Fibroblast of mammary gland (primary cell): Measurements from ENCODE around the gene PLCB3.
A peak's percentile ranks its signal among the peaks of the same experiment; 100 is the strongest.

Experiments
- DNase-seq: peaks from one replicate; pipeline ENCODE4 v3.0.0-alpha.2; 2010; ENCODE audit warnings: low read depth
- H3K4me3 ChIP-seq: 2 replicates; pipeline ENCODE4 v1.5.1; 2011; ENCODE audit warnings: low read depth, mild to moderate bottlenecking, low read length, moderate library complexity; ENCODE audit not compliant: control insufficient read depth
- CTCF ChIP-seq: conservative IDR thresholded peaks from 2 replicates; pipeline ENCODE4 v1.5.1; 2011; ENCODE audit warnings: low read depth, low read length, inconsistent platforms; ENCODE audit not compliant: control insufficient read depth, insufficient read depth

PLCB3 gene

GRCh38 chr11:64281957-64282770 is 30.8 kb downstream of the PLCB3 start:
- H3K4me3 ChIP-seq, result no peak overlapping the region
- no peak for DNase-seq
- TF ChIP-seq CTCF, result no peak

- DNase-seq, result no peak
- no peak overlapping the region for H3K4me3 ChIP-seq
- TF ChIP-seq CTCF, result no peak
These were observed 31.8 kb downstream of the PLCB3 start for GRCh38 chr11:64283092-64283491.

GRCh38 chr11:64284048-64284961 is 33.0 kb downstream of the PLCB3 start, which contains the start of gene BAD:
BAD (minus strand) TSS chr11:64284665; CDS start chr11:64284368, 297 bp downstream.
- peak within 1 kb of the TSS; percentile 71 for H3K4me3 ChIP-seq
- TF ChIP-seq CTCF, result no peak
- DNase-seq, result peak; percentile 87

- DNase-seq, result peak; percentile 54
- TF ChIP-seq CTCF, result no peak
- H3K4me3 ChIP-seq, result peak within 1 kb of the TSS; percentile 71
These were observed 33.9 kb downstream of the PLCB3 start, which contains the start of gene GPR137 for GRCh38 chr11:64284962-64285884. GPR137 (plus strand) TSS chr11:64285848; CDS start chr11:64286525, 677 bp downstream.

GRCh38 chr11:64285885-64286800 is 34.8 kb downstream of the PLCB3 start:
- H3K4me3 ChIP-seq, result peak overlapping the region; percentile 50
- no peak for DNase-seq
- no peak for TF ChIP-seq CTCF
